Motor neuron (in vitro differentiated cells): ENCODE measurements around the gene LYZ. TPM values are rescaled to one million over a fixed set of nuclear protein-coding genes. Genes with fewer than 3 reads are reported as not detected.
"Not testable (repeated sequence)": the region's sequence is repeated elsewhere in the genome, so short reads cannot be mapped to it uniquely, and the experiment has no call there.

Experiments used
- ATAC-seq, 8 experiments: fragments of 200-7000 bp; cut with Tn5 transposase; replicated peaks in 6 of 8; 2 replicates each; pipeline ENCODE4 v1.8.0; 2021; ENCODE audit warnings: mild to moderate bottlenecking in 8 of 8, moderate library complexity in 8 of 8
- H3K27ac ChIP-seq, 2 donors: fragments of 250-450 bp; sonication (Bioruptor Pico); 2 replicates each; pipeline ENCODE4 v1.9.0; 2021; ENCODE audit warnings: antibody characterized with exemption in 2 of 2, mild to moderate bottlenecking in 2 of 2, moderate library complexity in 1 of 2
- H3K4me1 ChIP-seq, 2 donors: fragments of 250-450 bp; sonication (Bioruptor Pico); replicated peaks in 1 of 2; 2 replicates each; pipeline ENCODE4 v1.6.1; 2021; ENCODE audit warnings: antibody characterized with exemption in 2 of 2, mild to moderate bottlenecking in 2 of 2, moderate library complexity in 1 of 2
- H3K4me3 ChIP-seq, 5 donors: fragments of 250-450 bp; sonication (Bioruptor Pico); 2 replicates each; pipeline ENCODE4 v1.9.0; 2021; ENCODE audit warnings: antibody characterized with exemption in 5 of 5, mild to moderate bottlenecking in 5 of 5, moderate library complexity in 4 of 5
- WGBS, 10 experiments: fragments of 450-650 bp; shearing (Covaris generic); methylation state at CpG; one replicate each; pipeline ENCODE4 v1.0.0; 2022; 5-methylcytosine and 5-hydroxymethylcytosine counted together
- in situ Hi-C, 9 experiments: fragments of 400-800 bp; cut with MboI; loops; one replicate each; pipeline ENCODE4 v1.15.0; 2021; ENCODE audit warnings: low sequenced_read_pairs in 9 of 9, low pct_unique_long_range_greater_than_20kb in 2 of 9; ENCODE audit not compliant: unreplicated experiment in 9 of 9
- total RNA-seq, 8 experiments: library from RNA; unstranded; fragments of 300-600 nt; gene quantifications; 2 replicates each; pipeline versions ENCODE4 v1.2.3 to v1.2.4, GENCODE V29; 2022

Gene LYZ
- total RNA-seq: under 1 TPM in 4 of 8 experiments, not detected in 4; 0.11 to 0.31 (median 0.18) TPM

GRCh38 chr12:69348162-69348938 lies at the start of gene LYZ:
LYZ (plus strand) TSS chr12:69348381; CDS start chr12:69348409, 28 bp downstream.
- Histone ChIP-seq H3K27ac (no peak within 1 kb of the TSS), H3K4me3 (no peak within 1 kb of the TSS), H3K4me1 (no peaks in the 10 kb centered on the region)
- peak in 1 of 8 experiments; percentile 62 for ATAC-seq
- in situ Hi-C loops: no loop called here
- WGBS, 10 experiments: 56 to 100% (median 81%) methylated on average over 1 to 4 of the region's 4 CpGs; no CpG with 5 or more reads in 1 of the 10 experiments

DNA sequence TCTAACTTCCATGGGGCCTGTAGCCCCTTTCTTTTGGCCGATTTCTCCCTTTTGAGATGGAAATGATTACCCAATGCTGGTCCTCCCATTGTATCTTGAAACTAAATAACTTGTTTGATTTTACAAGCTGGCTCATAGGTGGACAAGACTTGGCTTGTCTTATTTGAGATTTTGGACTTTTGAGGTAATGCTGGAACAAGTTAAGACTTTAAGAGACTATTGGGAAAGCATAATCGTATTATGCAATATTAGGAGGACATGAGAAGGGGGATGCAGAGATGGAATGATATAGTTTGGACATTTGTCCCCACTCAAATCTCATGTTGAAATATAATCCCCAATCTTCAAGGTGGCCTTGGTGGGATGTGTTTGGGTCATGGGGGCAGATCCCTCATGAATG lies 49.2 kb upstream of the LYZ start:
- in situ Hi-C loops: no loop called here
- no peak overlapping the region for H3K4me3 ChIP-seq
- H3K27ac ChIP-seq: no peak overlapping the region
- WGBS, 10 experiments: 0 to 100% (median 14%) methylated on average over 1 to 2 of the region's 2 CpGs; no CpG with 5 or more reads in 4 of the 10 experiments
- no peaks in the 10 kb centered on the region for H3K4me1 ChIP-seq
- ATAC-seq: no peak

GRCh38 chr12:69304284-69304683 lies 43.9 kb upstream of the LYZ start:
- Histone ChIP-seq H3K4me1 (no peaks in the 10 kb centered on the region), H3K4me3 (no peak overlapping the region), H3K27ac (no peak overlapping the region)
- ATAC-seq: no peak
- 8 to 100% (median 86%) methylated on average over 1 of the region's 1 CpG; no CpG with 5 or more reads in 1 of the 10 experiments for WGBS, 10 experiments
- in situ Hi-C loops: no loop called here

GRCh38 chr12:69309461-69309860 lies 38.7 kb upstream of the LYZ start:
- no peak overlapping the region for H3K4me3 ChIP-seq
- ATAC-seq: no peak
- in situ Hi-C loops: no loop called here
- 10 to 94% (median 67%) methylated on average over 1 to 3 of the region's 3 CpGs; no CpG with 5 or more reads in 1 of the 10 experiments for WGBS, 10 experiments
- H3K4me1 ChIP-seq: no peaks in the 10 kb centered on the region
- H3K27ac ChIP-seq: no peak overlapping the region

DNA sequence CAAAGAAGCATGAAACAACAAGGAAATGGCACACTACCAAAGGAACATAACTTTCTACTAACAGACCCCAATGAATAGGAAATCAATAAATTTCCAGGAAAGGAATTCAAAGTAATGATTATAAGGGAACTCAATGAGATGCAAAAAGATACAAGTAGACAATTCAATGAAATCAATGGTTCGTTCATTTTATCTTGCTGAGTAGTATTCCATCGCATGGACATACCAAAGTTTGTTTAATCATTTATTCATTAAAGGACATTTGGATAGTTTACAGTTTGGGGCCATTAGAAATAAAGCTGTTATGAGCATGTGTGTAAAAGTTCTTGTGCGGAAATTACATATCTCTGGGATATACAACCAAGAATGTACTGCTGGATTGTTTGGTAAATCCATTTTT lies 35.0 kb upstream of the LYZ start:
- Histone ChIP-seq H3K4me1 (no peaks in the 10 kb centered on the region), H3K4me3 (no peak overlapping the region), H3K27ac (no peak overlapping the region)
- in situ Hi-C loops: no loop called here
- WGBS, 10 experiments: 30 to 100% (median 74%) methylated on average over 1 to 3 of the region's 3 CpGs; no CpG with 5 or more reads in 1 of the 10 experiments
- no peak for ATAC-seq

- H3K4me1 ChIP-seq, H3K27ac ChIP-seq, H3K4me3 ChIP-seq, in situ Hi-C loops, ATAC-seq: not testable (repeated sequence)
Measured at GRCh38 chr12:69316784-69317183, 31.4 kb upstream of the LYZ start.

- ATAC-seq, in situ Hi-C loops: not testable (repeated sequence)
- WGBS, 10 experiments: 0 to 100% (median 60%) methylated on average over 1 to 2 of the region's 2 CpGs; no CpG with 5 or more reads in 3 of the 10 experiments
Measured at GRCh38 chr12:69317233-69317632, 30.9 kb upstream of the LYZ start.

GRCh38 chr12:69318225-69318624 lies 30.0 kb upstream of the LYZ start:
- no peak for ATAC-seq
- WGBS, 10 experiments: 50 to 96% (median 83%) methylated on average over 1 to 2 of the region's 2 CpGs; no CpG with 5 or more reads in 2 of the 10 experiments
- no peak overlapping the region for H3K27ac ChIP-seq
- no peaks in the 10 kb centered on the region for H3K4me1 ChIP-seq
- H3K4me3 ChIP-seq: no peak overlapping the region
- in situ Hi-C loops: no loop called here

More at GRCh38 chr12:69317233-69317632, 30.9 kb upstream of the LYZ start:
- not testable (repeated sequence) for H3K4me1 ChIP-seq, H3K4me3 ChIP-seq, H3K27ac ChIP-seq

DNA sequence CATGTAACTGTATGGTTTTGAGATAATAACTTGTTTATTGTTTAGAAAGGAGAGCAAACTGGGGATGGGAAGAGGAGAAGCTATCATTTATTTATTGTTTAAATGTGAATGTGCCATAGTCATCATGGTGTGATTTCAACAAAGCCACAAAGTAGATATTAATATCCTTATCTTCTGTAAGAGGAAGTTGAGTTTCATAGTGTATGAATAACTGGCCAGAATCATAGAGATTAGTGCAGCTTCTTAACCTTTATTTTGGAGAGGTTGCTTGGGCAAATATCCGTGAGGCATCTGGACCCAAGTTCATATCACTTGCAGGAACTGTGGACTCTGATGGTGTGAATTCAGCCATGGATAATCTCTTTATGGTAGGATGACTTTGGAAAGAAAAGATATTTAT lies 26.8 kb upstream of the LYZ start:
- Histone ChIP-seq H3K27ac (no peak overlapping the region), H3K4me3 (no peak overlapping the region), H3K4me1 (no peaks in the 10 kb centered on the region)
- in situ Hi-C loops: no loop called here
- WGBS, 10 experiments: 88 to 100% (median 100%) methylated on average over 1 of the region's 1 CpG; no CpG with 5 or more reads in 7 of the 10 experiments
- no peak for ATAC-seq

DNA sequence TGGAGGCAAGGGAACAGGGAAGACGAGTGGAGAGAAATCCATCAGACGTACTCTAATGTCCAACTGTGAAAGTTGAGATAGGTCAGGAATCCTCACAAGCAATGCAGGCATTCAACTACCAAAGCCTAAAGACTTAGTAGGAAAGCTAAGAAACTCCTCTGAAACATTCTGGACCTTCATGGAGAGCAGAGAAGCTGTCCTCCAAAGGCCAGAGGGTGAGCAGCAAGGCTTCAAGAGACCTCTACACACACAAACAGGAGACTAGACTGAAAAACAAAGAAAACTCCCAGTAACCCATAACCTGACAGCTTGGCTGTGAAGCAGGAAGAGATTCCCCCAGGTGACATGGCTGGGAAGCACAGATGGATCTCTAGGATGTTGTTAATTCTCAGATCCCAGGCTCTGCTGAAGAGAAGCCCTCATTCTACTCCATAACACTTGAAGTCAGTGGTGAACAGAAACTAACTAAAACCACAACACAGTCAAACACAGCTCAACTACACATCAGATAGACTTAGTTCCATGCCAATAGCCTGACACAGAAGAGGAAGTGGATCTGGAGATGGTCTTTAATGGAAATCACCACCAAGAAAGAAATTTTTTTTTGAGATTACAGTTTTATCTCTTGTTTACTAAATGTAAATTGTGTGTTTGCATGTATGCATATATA lies 23.2 kb upstream of the LYZ start:
- no peak for ATAC-seq
- 0 to 100% (median 80%) methylated on average over 1 to 2 of the region's 2 CpGs; no CpG with 5 or more reads in 5 of the 10 experiments for WGBS, 10 experiments
- Histone ChIP-seq H3K4me1 (no peaks in the 10 kb centered on the region), H3K4me3 (no peak overlapping the region), H3K27ac (no peak overlapping the region)
- in situ Hi-C loops: no loop called here

DNA sequence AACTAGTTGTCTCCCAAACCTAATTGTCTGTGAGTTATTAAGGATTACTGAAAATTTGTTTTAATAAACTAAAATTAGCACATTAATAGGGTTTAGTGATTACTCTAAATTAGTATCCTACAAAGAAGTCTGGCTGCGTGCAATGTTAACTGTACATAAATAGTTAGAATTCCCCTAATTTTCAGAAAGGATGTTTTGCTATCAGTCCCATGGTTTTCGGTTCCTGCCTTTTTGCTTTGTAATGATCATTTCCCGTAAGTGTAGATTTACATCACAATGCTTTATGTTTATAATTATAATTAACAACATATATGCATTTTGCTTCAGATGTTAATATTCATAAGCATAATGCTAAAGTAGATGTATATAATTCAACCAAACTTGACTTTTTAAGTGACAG lies 19.8 kb upstream of the LYZ start:
- no peak overlapping the region for H3K4me3 ChIP-seq
- H3K4me1 ChIP-seq: no peaks in the 10 kb centered on the region
- in situ Hi-C loops: no loop called here
- no peak for ATAC-seq
- H3K27ac ChIP-seq: no peak overlapping the region
- 22 to 93% (median 78%) methylated on average over 2 to 3 of the region's 3 CpGs for WGBS, 10 experiments

DNA sequence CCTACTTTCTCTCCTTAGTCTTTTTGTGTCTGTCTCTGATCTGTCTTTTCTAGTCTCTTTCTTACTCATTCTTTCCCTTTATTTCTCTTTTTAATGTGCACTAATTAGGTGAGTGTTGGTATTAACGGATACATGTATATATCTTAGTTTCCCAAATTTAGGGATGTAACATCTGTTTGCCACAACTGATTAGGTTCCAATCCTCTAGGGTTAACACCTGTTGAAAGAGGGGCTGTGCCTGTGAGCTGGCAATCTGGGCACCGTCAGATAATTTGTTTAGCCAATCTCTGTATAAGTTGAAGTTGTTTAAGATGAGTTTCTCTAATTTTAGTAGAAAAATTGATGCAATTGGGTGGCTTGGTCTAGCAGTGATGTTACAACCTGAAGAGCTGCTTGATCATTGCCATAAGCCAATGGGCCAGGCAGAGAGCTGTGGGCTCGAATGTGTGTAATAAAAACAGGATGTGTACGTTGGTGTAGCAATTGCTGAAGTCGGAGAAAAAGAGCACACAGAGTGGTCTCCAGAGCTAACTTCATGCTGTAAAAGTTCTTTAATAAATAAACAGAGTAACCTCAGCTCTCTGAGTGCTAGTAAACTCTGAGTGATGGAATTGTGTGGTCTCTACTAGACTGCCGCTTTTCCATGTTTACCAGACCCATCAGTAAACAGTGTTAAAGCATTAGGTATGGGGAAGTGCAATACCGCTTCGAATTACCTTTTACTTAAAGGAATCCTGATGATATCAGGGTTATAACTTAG lies 18.3 kb upstream of the LYZ start:
- ATAC-seq: no peak
- Histone ChIP-seq H3K4me1 (no peaks in the 10 kb centered on the region), H3K4me3 (no peak overlapping the region), H3K27ac (no peak overlapping the region)
- WGBS, 10 experiments: 38 to 87% (median 82%) methylated on average over 1 to 8 of the region's 8 CpGs
- in situ Hi-C loops: no loop called here
